ENCODE data around the gene CFAP77.

- no peak for TF ChIP-seq POLR2A (IDR thresholded peaks at IDR 0.05)
- TF ChIP-seq CTCF (IDR thresholded peaks at IDR 0.05), result no peak
Measured at GRCh38 chr9:132434881-132435280, 24.9 kb downstream of the CFAP77 start.

Measured in breast epithelium (tissue), 3 donors.